HG03571 (cell line): Measurements from ENCODE around the gene THOC6.
"Not testable (repeated sequence)": the region's sequence is repeated elsewhere in the genome, so short reads cannot be mapped to it uniquely, and the experiment has no call there.

Experiments used
- ATAC-seq: cut with Tn5 transposase; IDR thresholded peaks from one replicate; pipeline ENCODE4 v1.9.1; 2021; ENCODE audit not compliant: unreplicated experiment

The THOC6 gene

DNA sequence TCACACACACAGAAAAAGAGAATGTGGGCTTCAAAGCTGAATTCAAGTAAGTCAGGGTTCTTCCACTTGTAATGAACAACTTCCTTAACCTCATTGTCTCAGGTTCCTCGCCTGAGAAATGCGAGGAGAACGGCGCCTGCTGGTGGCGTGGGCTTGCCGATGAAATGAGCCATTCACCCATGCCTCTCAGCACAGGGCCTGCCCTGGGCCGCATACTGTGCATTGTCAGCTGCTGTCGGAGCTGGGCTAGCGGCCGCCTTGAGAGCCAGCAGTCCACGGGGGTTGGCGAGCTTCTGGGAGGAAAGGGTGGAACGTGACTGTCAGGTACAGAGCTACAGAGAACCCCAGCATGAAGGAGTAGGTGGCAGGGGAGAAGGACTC, 29.5 kb downstream of the THOC6 start:
- ATAC-seq, result not testable (repeated sequence)

DNA sequence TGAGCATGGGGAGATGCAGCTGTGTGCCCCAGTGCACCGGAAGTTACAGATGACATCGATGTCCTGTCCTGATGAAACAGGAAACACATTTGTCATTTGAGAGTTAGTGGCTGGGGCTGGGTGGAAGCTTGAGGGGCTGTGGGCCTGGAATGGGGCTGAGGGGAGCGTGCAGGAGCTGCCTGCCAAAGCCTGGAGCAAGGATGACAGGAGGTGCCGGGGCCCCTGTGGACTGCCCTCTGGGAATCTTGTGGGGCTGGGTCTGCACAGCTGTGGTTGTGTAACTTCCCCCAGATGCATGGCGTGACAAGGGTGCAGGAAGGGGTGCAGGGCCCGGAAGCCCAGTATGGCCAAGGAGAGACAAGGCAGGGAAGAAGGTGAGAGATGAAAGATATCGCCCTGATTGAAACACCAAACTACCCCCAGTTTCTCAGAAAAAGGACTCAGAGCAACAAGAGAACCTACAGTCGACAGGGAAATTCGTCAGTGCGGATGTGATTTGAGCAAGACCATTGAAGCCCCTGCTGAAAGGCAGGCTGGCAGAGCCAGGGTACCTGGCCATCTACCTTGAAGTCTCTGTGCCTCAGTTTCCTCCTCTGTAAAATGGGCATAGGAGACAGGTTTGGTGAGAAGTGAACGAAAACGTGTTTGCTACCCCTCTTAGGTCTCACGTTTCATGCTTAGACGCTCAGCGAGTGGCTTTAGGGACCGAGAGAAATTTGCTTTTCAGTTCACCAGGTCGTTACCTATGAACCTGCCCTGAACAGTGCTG, 31.3 kb downstream of the THOC6 start:
- ATAC-seq, result no peak

DNA sequence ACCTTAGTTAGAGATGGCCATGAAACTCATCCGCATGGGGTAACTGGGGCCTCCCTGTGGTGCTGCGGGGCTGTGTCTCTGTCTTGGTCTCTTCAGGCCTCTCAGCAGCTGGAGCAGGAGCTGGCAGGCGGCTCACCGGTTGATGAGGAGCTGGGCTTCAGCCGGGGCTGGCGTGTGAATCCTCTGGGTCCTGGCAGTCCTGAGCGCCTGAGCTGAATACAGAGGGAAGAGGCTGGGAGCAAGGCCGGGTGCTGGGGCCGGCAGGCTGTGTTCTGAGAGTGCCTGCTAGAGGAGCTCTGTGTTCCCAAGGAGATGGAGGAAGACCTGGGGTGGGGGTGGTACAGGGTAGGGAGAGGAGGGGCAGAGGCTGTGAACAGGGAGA, 31.9 kb downstream of the THOC6 start:
- ATAC-seq, result not testable (repeated sequence)

GRCh38 chr16:3056336-3057180, 32.7 kb downstream of the THOC6 start:
- ATAC-seq, result no peak

DNA sequence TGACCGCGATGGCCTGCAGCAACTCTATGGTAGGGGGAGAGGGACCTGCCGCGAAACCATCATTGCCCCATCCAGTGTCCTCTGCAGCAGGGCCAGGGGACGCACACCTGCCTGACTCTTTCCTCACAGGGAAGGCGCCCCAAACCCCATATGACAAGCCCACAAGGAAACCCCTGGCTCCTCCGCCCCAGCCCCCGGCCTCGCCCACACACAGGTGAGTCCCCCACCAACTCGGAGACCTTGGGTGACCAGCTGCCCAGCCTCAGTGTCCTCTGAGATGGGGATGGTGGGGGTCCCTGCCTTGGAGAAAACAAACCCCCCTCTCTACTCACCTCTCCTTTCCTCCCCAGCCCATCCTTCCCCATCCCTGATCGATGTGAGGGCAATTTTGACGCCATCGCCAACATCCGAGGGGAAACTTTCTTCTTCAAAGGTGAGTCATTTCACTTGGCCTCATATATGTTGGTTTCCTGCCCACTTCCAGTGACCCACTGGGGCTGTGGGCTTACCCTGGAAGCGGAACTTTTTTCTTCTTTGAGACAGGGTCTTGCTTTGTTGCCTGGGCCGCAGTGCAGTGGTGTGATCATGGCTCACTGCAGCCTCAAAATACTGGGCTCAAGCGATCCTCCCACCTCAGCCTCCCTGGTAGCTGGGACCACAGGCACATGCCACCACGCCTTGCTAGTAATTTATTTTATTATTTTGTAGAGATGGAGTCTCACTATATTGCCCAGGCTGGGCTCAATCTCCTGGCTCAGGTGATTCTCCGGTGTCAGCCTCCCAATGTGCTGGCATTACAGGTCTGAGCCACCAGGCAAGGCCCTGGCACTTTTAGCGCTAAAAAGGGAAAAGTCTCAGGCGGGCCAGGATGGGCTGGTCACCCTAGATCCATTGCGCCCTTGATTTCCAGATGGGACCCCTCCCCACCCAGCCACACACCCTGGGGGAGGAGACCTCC, 33.6 kb downstream of the THOC6 start:
- no peak for ATAC-seq

GRCh38 chr16:3058139-3059030, 34.5 kb downstream of the THOC6 start:
- ATAC-seq, result peak; percentile 42

DNA sequence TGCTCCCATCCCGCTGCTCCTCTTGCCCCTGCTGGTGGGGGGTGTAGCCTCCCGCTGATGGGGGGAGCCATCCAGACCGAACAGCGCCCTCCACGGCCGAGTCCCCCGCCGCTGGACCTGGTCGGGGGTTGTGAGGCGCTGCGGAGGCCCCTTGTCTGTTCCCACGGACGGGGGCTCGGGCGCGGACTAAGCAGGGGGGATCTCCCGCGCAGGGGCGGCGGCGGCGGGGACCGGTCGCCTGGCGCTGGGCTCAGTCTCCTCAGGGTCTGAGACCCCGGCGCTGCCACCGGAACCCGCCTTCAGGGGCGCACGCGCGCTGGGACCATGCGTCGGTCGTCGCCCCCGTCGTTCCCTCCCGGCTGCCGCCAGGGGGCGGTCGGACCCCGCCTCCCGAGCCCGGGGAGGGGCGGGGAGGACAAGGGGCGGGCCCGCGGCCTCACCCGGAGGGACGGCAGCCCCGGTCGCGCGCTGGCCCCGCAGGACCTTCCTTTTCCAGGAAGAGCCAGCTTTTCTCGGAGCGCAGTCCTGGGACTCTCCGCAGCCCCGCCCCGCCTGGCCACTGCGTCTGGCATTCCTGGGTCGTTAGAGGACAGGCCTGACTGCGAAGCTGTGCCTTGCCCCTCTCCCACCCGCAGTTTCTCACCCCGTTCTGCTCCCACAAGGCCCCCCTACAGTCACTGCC, 35.3 kb downstream of the THOC6 start:
- ATAC-seq, result peak; percentile 77

DNA sequence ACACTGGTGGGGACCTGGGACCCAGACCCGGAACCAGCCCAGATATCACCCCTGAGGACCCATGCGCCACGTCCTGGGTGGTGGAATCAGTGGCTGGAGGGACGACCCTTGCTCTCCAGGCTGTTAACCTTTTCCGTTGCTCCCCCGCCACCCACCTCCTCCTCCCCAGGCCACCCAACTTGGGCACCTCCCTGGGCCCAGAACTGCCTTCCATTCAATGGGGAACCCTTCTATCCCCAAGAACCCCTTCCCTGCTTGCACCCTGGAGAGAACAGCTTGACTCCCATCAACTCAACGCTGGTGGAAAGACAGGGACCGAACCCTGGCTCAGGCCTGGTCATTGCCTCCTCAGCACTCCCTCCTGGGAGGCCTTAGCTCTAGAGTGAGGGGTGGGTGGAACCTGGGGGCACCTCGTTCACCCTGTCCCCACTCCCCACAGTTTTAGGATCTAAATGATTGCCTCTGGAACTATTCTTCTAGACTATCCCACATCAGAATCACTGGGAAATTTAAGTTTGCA, 35.9 kb downstream of the THOC6 start:
- no peak for ATAC-seq

DNA sequence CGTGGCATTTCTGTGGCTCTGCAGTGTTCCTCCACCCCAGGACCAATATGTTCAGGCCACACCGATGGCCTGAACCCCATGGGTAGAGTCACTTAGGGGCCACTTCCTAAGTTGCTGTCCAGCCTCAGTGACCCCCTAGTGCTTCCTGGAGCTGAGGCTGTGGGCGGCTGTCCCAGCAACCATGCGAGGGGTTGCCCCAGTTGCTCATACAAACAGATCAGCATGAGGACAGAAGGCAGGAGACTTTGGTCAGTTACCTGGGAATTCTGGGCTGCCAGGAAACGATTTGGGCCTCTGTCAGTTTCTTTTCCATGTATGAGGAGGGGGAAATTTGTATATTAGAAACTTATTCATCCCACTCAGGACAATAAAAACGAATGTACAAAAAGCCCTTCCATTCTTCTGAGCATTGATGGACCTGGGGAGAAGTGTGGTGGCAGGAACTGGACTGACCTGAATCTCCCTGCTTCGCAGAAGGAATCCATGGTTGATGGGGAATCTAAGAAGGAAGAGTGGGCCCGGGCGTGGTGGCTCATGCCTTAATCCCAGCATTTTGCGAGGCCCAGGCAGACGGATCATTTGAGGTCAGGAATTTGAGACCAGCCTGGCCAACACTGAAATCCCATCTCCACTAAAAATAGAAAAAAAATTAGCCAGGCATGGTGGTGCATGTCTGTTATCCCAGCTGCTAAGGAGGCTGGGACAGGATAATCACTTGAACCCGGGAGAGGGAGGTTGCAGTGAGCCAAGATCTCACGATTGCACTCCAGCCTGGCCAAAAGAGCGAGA, 36.7 kb downstream of the THOC6 start:
- no peak for ATAC-seq

DNA sequence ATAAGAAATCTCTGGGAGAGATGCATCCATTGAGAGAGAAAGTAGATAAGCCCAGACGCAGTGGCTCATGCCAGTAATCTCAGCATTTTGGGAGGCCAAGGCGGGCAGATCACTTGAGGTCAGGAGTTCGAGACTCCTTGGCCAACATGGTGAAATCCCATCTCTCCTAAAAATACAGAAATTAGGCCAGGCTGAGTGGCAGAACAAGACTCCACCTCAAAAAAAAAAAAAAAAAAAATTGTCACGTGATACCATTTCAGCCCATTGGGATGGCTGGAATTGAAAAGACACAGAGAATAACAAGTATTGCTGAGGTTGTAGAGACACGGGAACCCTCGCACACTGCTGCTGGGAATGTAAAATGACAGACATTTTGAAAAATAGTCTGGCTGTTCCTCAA, 38.7 kb downstream of the THOC6 start:
- ATAC-seq, result no peak

DNA sequence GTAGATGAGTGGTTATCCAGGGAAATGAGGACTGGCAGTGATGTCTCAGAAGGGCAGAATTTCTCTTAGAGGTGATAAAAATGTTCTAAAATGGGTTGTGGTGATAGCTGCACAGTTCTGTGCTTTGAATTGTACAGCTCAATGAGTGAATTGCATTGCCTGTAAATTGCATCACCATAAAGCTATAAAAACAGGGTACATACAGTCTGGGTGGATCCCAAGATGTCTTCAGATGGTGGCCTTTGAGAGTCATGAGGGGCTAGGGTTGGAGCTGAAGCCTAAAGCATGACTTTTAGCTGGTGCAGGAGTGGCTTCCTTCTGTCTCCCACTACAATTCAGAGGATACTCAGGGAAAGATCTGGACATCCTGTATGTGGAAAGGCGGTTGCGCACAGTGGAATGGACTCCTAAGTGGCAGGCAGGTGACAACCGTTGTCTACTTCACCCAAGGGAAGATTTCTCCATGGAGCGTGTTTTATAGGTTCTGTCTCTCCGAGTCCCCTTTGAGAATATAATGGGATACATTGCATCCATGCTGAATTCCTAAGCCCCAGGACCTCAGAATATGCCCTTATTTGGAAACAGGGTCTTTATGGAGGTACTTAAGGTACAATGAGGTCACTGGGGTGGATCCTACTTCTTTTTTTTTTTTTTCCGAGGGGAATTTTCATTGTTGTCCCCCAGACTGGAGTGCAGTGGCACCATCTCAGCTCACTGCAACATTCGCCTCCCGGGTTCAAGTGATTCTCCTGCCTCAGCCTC, 40.0 kb downstream of the THOC6 start:
- no peak for ATAC-seq

- no peak for ATAC-seq
These were observed 41.4 kb downstream of the THOC6 start, which contains the start of gene IL32 for GRCh38 chr16:3065069-3065741. Gene IL32, plus strand, starts transcription at chr16:3065640. Its CDS starts 172 bp downstream, at chr16:3065812.

DNA sequence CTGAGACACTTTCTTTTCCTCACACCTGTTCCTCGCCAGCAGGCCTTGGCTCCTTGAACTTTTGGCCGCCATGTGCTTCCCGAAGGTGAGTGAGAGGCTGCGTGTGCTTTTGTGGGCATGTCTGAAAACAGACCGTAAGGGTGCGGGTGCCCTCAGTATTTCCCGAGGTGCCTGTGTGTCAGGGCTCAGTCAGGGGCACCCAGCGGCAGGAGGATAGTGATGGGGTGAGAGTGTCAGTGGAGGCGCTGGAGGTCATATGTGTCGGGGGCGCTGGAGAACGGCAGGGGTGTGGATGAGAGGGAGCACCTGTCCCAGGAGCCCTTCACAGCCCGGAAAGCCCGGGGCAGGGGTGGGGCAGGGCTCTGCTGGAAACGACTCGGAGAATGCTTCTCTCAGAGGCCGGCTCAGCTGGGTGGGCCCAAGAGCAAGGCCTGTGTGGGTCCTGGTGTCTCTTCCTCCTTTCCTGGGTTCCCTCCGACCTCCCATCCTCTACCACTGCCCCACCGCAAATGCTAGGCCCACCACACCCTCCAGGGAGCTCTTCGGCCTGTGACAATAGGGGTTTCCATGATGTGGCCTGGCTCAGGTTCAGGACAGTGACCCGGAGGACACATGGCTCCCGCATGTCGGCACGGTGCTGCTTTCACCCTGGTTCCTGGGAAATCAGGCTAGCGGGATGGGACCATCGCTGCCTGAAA, 42.1 kb downstream of the THOC6 start:
- no peak for ATAC-seq

- no peak for ATAC-seq
These were observed 42.6 kb downstream of the THOC6 start for GRCh38 chr16:3066440-3066748.

DNA sequence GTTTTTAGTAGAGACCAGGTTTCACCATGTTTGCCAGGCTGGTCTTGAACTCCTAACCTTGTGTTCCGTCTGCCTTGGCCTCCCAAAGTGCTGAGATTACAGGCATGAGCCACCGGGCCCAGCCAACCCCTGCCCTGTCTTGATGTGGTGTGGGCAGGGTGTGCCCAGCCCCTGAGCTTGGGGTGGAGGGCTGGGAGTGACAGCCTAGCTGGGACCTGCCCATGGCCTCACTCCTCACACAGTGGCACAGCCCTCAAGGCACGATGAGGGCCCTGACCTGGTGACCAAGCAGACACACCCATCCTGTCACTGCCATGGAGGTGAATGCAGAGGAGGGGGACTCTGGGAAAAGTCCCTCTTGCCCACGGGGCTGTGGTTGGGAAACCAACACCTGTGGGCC, 44.7 kb downstream of the THOC6 start:
- no peak for ATAC-seq

- not testable (repeated sequence) for ATAC-seq
These were observed 45.3 kb downstream of the THOC6 start for GRCh38 chr16:3069146-3069545.

DNA sequence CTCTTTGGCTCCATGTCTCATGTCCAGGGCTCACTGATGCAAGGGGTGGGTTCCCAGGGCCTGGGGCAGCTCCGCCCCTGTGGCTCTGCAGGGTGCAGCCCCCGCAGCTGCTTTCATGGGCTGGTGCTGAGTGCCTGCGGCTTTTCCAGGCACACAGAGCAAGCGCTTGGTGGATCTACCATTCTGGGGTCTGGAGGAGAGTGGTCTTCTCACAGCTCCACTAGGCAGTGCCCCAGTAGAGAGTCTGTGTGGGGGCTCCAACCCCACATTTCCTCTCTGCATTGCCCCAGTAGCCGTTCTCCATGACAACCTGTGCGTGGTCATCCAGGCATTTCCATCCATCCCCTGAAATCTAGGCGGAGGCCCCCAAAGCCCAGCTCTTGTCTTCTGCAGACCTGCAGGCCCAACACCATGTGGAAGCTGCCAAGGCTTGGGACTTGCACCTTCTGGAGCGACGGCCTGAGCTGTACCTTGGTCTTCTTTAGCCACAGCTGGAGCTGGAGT, 46.8 kb downstream of the THOC6 start:
- no peak for ATAC-seq
